Measurements from ENCODE around the gene GH1. TPM values are rescaled to one million over a fixed set of nuclear protein-coding genes. Genes with fewer than 3 reads are reported as not detected.

GH1 gene
- total RNA-seq, 6 donors from 2014 or later: not detected

DNA sequence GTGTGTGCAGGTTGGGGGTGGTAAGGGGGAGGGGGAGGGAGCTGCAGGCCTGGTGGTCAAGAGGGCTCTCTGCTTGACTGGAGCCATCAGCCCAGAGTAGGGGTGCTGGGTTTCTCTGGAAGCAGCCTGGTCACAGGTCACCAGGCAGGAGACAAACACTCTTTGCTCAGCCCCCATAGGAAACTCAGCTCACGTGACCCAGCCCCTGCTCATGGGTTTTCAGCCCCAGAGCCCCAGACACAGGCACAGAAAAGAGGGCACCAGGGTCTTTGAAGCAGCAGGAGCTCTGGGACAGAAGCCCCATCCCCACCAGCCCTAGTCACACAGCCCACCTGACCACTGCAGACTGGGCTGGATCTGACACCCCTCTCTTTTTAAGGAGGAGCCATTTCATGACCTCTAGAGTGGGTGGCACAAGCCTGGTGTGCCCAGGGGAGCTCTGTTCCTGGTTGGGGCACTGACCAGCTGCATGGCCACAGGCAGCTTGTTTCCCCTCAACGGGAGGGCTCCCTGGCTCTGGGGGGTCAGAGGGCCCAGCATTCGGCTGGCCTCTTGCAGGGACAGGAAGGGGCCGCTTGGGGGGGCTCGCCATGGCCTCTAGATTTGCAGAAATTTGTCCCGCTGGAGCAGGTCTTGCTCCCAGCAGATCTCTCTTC is 27.3 kb upstream of the GH1 start:
- Histone ChIP-seq H3K4me3 (no peak overlapping the region), H3K9me3 (no peaks in the 10 kb centered on the region), H3K4me1 (peaks cover 5 to 15% (median 10%) of the 10 kb centered on the region in 4 donors), H3K27me3 (no peaks in the 10 kb centered on the region), H3K36me3 (no peaks in the 10 kb centered on the region), H3K27ac (no peak overlapping the region)
- no peak for DNase-seq
- ATAC-seq (ENCODE audit: low FRiP score in 2 of 2): no peak
- TF ChIP-seq POLR2AphosphoS5 (IDR thresholded peaks at IDR 0.05) (no peak), EP300 (IDR thresholded peaks at IDR 0.05) (no peak), POLR2A (IDR thresholded peaks at IDR 0.05) (no peak)
- TF ChIP-seq, protein P1, sequence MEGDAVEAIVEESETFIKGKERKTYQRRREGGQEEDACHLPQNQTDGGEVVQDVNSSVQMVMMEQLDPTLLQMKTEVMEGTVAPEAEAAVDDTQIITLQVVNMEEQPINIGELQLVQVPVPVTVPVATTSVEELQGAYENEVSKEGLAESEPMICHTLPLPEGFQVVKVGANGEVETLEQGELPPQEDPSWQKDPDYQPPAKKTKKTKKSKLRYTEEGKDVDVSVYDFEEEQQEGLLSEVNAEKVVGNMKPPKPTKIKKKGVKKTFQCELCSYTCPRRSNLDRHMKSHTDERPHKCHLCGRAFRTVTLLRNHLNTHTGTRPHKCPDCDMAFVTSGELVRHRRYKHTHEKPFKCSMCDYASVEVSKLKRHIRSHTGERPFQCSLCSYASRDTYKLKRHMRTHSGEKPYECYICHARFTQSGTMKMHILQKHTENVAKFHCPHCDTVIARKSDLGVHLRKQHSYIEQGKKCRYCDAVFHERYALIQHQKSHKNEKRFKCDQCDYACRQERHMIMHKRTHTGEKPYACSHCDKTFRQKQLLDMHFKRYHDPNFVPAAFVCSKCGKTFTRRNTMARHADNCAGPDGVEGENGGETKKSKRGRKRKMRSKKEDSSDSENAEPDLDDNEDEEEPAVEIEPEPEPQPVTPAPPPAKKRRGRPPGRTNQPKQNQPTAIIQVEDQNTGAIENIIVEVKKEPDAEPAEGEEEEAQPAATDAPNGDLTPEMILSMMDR (IDR thresholded peaks at IDR 0.05): no peak
- WGBS, 2 donors: 47 to 52% methylated on average over 6 of the region's 6 CpGs

DNA sequence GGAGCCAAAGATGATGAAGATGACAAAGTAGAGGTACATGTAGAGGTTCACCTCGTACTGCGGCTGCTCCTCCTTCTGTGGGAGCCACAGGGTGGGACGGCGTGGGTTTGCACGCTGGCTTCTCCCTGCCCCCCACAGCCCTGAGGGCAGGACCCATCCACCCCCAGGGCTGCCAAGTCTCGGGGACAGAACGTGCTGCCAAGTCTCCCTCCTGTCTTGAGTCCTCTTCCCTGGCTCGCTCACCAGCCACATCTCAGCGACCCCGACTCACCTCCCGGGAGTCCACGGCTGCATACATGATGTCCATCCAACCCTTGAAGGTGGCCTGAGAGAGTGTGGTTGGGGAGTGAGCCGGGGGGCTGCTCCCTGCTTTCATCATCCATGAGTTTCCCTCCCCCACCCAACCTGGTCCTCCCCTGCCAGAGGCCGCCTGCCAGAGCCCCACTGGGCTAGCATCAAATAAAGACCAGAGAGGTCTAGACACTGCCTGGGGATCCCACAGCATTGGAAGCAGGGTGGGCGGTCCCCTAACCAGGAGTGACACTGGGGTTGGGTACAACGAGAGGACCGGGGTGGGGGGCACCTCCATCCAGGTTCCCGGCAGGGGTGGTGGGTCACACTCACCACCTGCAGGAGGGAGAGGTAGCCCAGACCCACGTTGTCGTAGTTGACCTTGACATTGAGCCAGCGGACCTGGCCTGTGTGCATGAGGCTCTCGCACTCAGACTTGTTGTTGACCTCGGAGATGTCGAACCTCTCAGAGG is 26.3 kb upstream of the GH1 start:
- ATAC-seq (ENCODE audit: low FRiP score in 2 of 2) (no peak), DNase-seq (no peak)
- no peak for TF ChIP-seq EP300 (IDR thresholded peaks at IDR 0.05)
- TF ChIP-seq POLR2AphosphoS5 (IDR thresholded peaks at IDR 0.05): no peak
- TF ChIP-seq, protein P1 (IDR thresholded peaks at IDR 0.05): no peak
- TF ChIP-seq POLR2A (IDR thresholded peaks at IDR 0.05): no peak
- no peak overlapping the region for H3K4me3 ChIP-seq
- H3K27me3 ChIP-seq: no peaks in the 10 kb centered on the region
- H3K36me3 ChIP-seq: no peaks in the 10 kb centered on the region
- no peak overlapping the region for H3K27ac ChIP-seq
- no peaks in the 10 kb centered on the region for H3K9me3 ChIP-seq
- 91 to 95% methylated on average over 14 to 22 of the region's 24 CpGs for WGBS, 2 donors
- peaks cover 5 to 15% (median 10%) of the 10 kb centered on the region in 4 donors for H3K4me1 ChIP-seq

DNA sequence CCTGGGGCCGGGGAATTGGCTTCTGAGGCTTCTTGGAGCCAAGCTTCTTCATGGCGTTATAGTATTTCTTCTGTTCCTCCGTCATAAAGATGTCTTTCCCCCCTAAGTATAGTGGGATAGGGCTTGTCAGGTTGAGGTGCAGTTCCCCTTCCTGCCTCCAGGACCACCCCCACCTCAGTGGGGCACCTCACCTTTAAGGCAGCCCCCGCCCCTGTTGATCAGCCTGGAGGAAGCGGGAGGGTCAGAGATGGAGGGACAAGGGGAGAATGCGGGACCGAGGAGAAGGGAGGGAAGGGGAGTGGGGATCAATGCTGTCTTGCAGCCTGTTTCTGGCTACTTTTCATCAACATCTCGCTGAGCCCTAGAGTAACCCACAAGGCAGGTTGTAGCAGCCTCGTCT is 25.1 kb upstream of the GH1 start:
- 85 to 91% methylated on average over 6 to 9 of the region's 9 CpGs for whole genome bisulfite sequencing, 2 donors

DNA sequence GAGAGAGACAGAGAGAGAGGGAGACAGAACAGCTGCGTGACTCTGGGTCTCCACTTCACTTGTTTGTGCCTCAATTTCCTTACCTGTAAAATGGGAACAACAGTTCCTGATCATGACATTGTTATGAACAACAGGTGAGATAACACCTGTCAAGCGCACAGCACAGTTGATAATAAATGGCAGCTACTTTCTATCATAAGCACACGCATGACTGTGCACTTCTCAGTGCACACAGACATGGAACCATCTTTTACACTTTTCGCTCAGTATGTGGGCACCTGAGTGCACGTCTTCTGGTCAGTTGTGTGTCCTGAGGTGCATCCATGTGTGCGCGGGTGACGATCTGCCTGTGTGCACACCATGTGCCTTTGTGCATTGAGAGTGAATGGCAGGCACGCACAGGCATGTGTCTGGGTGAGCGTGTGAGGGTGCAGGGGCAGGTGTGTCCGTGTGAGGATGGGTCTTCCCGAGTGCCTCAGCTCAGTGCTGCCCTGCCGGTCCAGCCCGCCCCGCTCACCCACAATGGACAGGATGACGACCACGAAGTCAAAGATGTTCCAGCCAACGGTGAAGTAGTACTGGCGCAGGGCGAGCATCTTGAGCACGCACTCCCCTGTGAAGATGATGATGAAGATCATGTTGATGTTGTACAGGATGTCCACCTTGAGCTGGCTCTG is 23.8 kb upstream of the GH1 start:
- Histone ChIP-seq H3K9me3 (no peaks in the 10 kb centered on the region), H3K36me3 (no peaks in the 10 kb centered on the region), H3K27ac (no peak overlapping the region), H3K4me3 (no peak overlapping the region), H3K27me3 (no peaks in the 10 kb centered on the region), H3K4me1 (peaks cover 5 to 15% (median 10%) of the 10 kb centered on the region in 4 donors)
- WGBS, 2 donors: 96 to 97% methylated on average over 12 to 21 of the region's 21 CpGs
- no peak for DNase-seq
- ATAC-seq (ENCODE audit: low FRiP score in 2 of 2): no peak
- TF ChIP-seq POLR2A (IDR thresholded peaks at IDR 0.05): no peak
- TF ChIP-seq, protein P1 (IDR thresholded peaks at IDR 0.05): no peak
- TF ChIP-seq EP300 (IDR thresholded peaks at IDR 0.05): no peak
- no peak for TF ChIP-seq POLR2AphosphoS5 (IDR thresholded peaks at IDR 0.05)

More for the DNA sequence above, 25.1 kb upstream of the GH1 start:
- Histone ChIP-seq H3K9me3 (no peaks in the 10 kb centered on the region), H3K36me3 (no peaks in the 10 kb centered on the region), H3K4me1 (peaks cover 5 to 15% (median 10%) of the 10 kb centered on the region in 4 donors), H3K4me3 (no peak overlapping the region), H3K27ac (no peak overlapping the region), H3K27me3 (no peaks in the 10 kb centered on the region)
- no peak for ATAC-seq (ENCODE audit: low FRiP score in 2 of 2)
- TF ChIP-seq POLR2A (IDR thresholded peaks at IDR 0.05) (no peak), EP300 (IDR thresholded peaks at IDR 0.05) (no peak), POLR2AphosphoS5 (IDR thresholded peaks at IDR 0.05) (no peak)
- TF ChIP-seq, protein P1 (IDR thresholded peaks at IDR 0.05): no peak
- no peak for DNase-seq

All from upper lobe of left lung (tissue), 6 donors.